Liver (tissue), 9 donors: ENCODE data around the gene PDP2. TPM values are rescaled to one million over a fixed set of nuclear protein-coding genes. Genes with fewer than 3 reads are reported as not detected.

Source experiments
- DNase-seq: peaks from one replicate; pipeline ENCODE4 v3.0.0-alpha.2; 2017; ENCODE audit warnings: low spot score
- H3K27ac ChIP-seq, 2 donors: one replicate each; pipeline ENCODE4 v1.7.0; 2013; ENCODE audit warnings: inconsistent platforms in 2 of 2, low read length in 2 of 2, control low read depth in 1 of 2, low read depth in 1 of 2, mild to moderate bottlenecking in 1 of 2
- H3K27me3 ChIP-seq, 4 donors: one replicate each; pipeline versions ENCODE4 v1.6.1 to v1.7.0; 2013; ENCODE audit warnings: low read length in 3 of 4, inconsistent platforms in 1 of 4, mild to moderate bottlenecking in 1 of 4, moderate library complexity in 1 of 4; ENCODE audit not compliant: control insufficient read depth in 4 of 4, insufficient read depth in 4 of 4
- H3K36me3 ChIP-seq, 4 donors: one replicate each; pipeline versions ENCODE4 v1.6.1 to v1.7.0; 2013; ENCODE audit warnings: low read length in 3 of 4, mild to moderate bottlenecking in 3 of 4, low read depth in 1 of 4, moderate library complexity in 1 of 4; ENCODE audit not compliant: control insufficient read depth in 4 of 4, insufficient read depth in 3 of 4
- H3K4me1 ChIP-seq, 4 donors: one replicate each; pipeline versions ENCODE4 v1.6.1 to v1.7.0; 2013; ENCODE audit warnings: low read length in 3 of 4, mild to moderate bottlenecking in 3 of 4, moderate library complexity in 1 of 4; ENCODE audit not compliant: control insufficient read depth in 4 of 4, insufficient read depth in 4 of 4
- H3K4me3 ChIP-seq, 3 donors: one replicate each; pipeline versions ENCODE4 v1.6.1 to v1.7.0; 2013; ENCODE audit warnings: low read length in 3 of 3, control low read depth in 1 of 3, low read depth in 1 of 3, mild to moderate bottlenecking in 1 of 3
- H3K9ac ChIP-seq, 2 donors: one replicate each; pipeline ENCODE4 v1.7.0; 2013; ENCODE audit warnings: low read length in 2 of 2, mild to moderate bottlenecking in 2 of 2, moderate library complexity in 2 of 2, control low read depth in 1 of 2, low read depth in 1 of 2
- H3K9me3 ChIP-seq, 4 donors: one replicate each; pipeline versions ENCODE4 v1.6.1 to v1.7.0; 2013; ENCODE audit warnings: low read length in 3 of 4; ENCODE audit not compliant: control insufficient read depth in 4 of 4
- EGR1 ChIP-seq, 2 donors: IDR thresholded peaks; 2 replicates each; pipeline ENCODE4 v1.6.1; 2016 to 2018; ENCODE audit warnings: antibody characterized with exemption in 2 of 2, low read depth in 2 of 2
- FOXA1 ChIP-seq: IDR thresholded peaks from 2 replicates; pipeline ENCODE4 v1.6.1; 2016; ENCODE audit warnings: antibody characterized with exemption
- FOXA2 ChIP-seq: IDR thresholded peaks from 2 replicates; pipeline ENCODE4 v1.6.1; 2016; ENCODE audit warnings: antibody characterized with exemption
- GABPA ChIP-seq, 2 donors: IDR thresholded peaks in 1 of 2; conservative IDR thresholded peaks in 1 of 2; 2 replicates each; pipeline ENCODE4 v1.6.1; 2016; ENCODE audit warnings: antibody characterized with exemption in 2 of 2, mild to moderate bottlenecking in 1 of 2, moderate library complexity in 1 of 2
- HNF4A ChIP-seq, 2 donors: conservative IDR thresholded peaks; 2 replicates each; pipeline ENCODE4 v1.6.1; 2016; ENCODE audit warnings: antibody characterized with exemption in 2 of 2, mild to moderate bottlenecking in 2 of 2
- HNF4G ChIP-seq: IDR thresholded peaks from 2 replicates; pipeline ENCODE4 v1.6.1; 2016; ENCODE audit warnings: antibody characterized with exemption
- JUND ChIP-seq, 2 donors: IDR thresholded peaks; 2 replicates each; pipeline ENCODE4 v1.6.1; 2016; ENCODE audit warnings: antibody characterized with exemption in 2 of 2
- NR2F2 ChIP-seq: IDR thresholded peaks from 2 replicates; pipeline ENCODE4 v1.6.1; 2016; ENCODE audit warnings: antibody characterized with exemption
- RAD21 ChIP-seq, 2 donors: IDR thresholded peaks; 2 replicates each; pipeline ENCODE4 v1.6.1; 2016; ENCODE audit warnings: antibody characterized with exemption in 2 of 2, mild to moderate bottlenecking in 2 of 2
- SP1 ChIP-seq: IDR thresholded peaks from 2 replicates; pipeline ENCODE4 v1.6.1; 2018; ENCODE audit warnings: antibody characterized with exemption, mild to moderate bottlenecking
- YY1 ChIP-seq: IDR thresholded peaks from 2 replicates; pipeline ENCODE4 v1.6.1; 2016; ENCODE audit warnings: antibody characterized with exemption, mild to moderate bottlenecking
- WGBS: extraction: QIAGEN DNeasy Blood & Tissue Kit; methylation state at CpG from one replicate; pipeline ENCODE4 v1.1.7; 2013; 5-methylcytosine and 5-hydroxymethylcytosine counted together
- polyA plus RNA-seq, 2 donors: library from polyadenylated mRNA; stranded (reverse) in 1 of 2; unstranded in 1 of 2; fragments of 200-250 nt in 1 of 2; fragments of >200 nt in 1 of 2; fragmentation: Nextera tagmentation in 1 of 2; extraction: Ambion mirVana in 1 of 2; gene quantifications; one replicate each; pipeline versions ENCODE4 v1.2.1 to v1.2.3, GENCODE V29; 2013 to 2015
- total RNA-seq, 2 donors: library from RNA; depleted of rRNA; stranded (reverse); fragments of >200 nt; gene quantifications; one replicate each; pipeline ENCODE4 v1.2.3, GENCODE V29; 2014
- TF ChIP-seq, protein P1 (sequence below): fragments of 150-350 bp; IDR thresholded peaks from 2 replicates; pipeline ENCODE4 v1.5.1; 2017; ENCODE audit warnings: improper control_type of control experiment, low read depth, low read length; ENCODE audit not compliant: missing input control
- TF ChIP-seq, protein P2 (sequence below): IDR thresholded peaks from 2 replicates; pipeline ENCODE4 v1.6.1; 2016; ENCODE audit warnings: antibody characterized with exemption, mild to moderate bottlenecking
- TF ChIP-seq, protein P3 (sequence below): IDR thresholded peaks from 2 replicates; pipeline ENCODE4 v1.6.1; 2016; ENCODE audit warnings: antibody characterized with exemption
- TF ChIP-seq, protein P4 (sequence below): IDR thresholded peaks from 2 replicates; pipeline ENCODE4 v1.6.1; 2016; ENCODE audit warnings: antibody characterized with exemption
- donor health status: healthy.
- donor health status: healthy.
- donor health status: healthy.
- donor health status: healthy.
- donor health status: healthy.

The PDP2 gene
- total and polyA plus RNA-seq, 4 donors = 2.3 to 9.4 (median 6.1) TPM

DNA sequence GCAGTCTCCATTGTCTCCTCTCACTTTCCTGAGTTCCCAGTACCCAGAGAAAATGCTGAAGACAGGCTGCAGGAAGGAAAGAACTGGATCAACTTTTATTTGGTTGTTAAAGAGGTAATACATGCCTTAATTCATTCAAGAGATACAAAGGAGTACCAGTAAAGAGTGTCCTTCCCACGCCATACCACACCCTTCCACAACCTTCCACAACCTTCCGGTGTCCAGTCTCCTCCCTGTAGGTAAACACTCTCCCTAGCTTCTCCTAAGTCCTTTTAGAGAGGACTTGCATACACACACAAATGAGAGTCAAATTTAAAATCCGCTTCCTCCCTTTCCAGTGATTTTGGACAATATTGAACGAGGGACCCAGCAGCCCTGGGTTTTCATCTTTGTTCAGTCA lies 38.9 kb upstream of the PDP2 start:
- Histone ChIP-seq H3K4me1 (peaks cover 5 to 9% (median 8%) of the 10 kb centered on the region in 4 donors), H3K27me3 (peaks cover 2 to 5% (median 4%) of the 10 kb centered on the region in 4 donors), H3K36me3 (no peaks in the 10 kb centered on the region), H3K27ac (no peak overlapping the region), H3K9ac (no peak overlapping the region), H3K9me3 (no peaks in the 10 kb centered on the region), H3K4me3 (no peak overlapping the region)
- DNase-seq = no peak
- WGBS = 87% methylated on average over 4 of the region's 4 CpGs
- TF ChIP-seq RAD21 (IDR thresholded peaks at IDR 0.05) (no peak), EGR1 (IDR thresholded peaks at IDR 0.05; ENCODE audit: low read depth in 2 of 2) (no peak), HNF4A (conservative IDR thresholded peaks at IDR 0.05) (no peak), FOXA1 (no peak), SP1 (no peak), JUND (IDR thresholded peaks at IDR 0.05) (no peak), NR2F2 (no peak), FOXA2 (no peak)
- TF ChIP-seq, protein P1, sequence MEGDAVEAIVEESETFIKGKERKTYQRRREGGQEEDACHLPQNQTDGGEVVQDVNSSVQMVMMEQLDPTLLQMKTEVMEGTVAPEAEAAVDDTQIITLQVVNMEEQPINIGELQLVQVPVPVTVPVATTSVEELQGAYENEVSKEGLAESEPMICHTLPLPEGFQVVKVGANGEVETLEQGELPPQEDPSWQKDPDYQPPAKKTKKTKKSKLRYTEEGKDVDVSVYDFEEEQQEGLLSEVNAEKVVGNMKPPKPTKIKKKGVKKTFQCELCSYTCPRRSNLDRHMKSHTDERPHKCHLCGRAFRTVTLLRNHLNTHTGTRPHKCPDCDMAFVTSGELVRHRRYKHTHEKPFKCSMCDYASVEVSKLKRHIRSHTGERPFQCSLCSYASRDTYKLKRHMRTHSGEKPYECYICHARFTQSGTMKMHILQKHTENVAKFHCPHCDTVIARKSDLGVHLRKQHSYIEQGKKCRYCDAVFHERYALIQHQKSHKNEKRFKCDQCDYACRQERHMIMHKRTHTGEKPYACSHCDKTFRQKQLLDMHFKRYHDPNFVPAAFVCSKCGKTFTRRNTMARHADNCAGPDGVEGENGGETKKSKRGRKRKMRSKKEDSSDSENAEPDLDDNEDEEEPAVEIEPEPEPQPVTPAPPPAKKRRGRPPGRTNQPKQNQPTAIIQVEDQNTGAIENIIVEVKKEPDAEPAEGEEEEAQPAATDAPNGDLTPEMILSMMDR = no peak
- TF ChIP-seq, protein P2, sequence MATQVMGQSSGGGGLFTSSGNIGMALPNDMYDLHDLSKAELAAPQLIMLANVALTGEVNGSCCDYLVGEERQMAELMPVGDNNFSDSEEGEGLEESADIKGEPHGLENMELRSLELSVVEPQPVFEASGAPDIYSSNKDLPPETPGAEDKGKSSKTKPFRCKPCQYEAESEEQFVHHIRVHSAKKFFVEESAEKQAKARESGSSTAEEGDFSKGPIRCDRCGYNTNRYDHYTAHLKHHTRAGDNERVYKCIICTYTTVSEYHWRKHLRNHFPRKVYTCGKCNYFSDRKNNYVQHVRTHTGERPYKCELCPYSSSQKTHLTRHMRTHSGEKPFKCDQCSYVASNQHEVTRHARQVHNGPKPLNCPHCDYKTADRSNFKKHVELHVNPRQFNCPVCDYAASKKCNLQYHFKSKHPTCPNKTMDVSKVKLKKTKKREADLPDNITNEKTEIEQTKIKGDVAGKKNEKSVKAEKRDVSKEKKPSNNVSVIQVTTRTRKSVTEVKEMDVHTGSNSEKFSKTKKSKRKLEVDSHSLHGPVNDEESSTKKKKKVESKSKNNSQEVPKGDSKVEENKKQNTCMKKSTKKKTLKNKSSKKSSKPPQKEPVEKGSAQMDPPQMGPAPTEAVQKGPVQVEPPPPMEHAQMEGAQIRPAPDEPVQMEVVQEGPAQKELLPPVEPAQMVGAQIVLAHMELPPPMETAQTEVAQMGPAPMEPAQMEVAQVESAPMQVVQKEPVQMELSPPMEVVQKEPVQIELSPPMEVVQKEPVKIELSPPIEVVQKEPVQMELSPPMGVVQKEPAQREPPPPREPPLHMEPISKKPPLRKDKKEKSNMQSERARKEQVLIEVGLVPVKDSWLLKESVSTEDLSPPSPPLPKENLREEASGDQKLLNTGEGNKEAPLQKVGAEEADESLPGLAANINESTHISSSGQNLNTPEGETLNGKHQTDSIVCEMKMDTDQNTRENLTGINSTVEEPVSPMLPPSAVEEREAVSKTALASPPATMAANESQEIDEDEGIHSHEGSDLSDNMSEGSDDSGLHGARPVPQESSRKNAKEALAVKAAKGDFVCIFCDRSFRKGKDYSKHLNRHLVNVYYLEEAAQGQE = no peak
- TF ChIP-seq, protein P3, sequence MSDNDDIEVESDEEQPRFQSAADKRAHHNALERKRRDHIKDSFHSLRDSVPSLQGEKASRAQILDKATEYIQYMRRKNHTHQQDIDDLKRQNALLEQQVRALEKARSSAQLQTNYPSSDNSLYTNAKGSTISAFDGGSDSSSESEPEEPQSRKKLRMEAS = no peak

DNA sequence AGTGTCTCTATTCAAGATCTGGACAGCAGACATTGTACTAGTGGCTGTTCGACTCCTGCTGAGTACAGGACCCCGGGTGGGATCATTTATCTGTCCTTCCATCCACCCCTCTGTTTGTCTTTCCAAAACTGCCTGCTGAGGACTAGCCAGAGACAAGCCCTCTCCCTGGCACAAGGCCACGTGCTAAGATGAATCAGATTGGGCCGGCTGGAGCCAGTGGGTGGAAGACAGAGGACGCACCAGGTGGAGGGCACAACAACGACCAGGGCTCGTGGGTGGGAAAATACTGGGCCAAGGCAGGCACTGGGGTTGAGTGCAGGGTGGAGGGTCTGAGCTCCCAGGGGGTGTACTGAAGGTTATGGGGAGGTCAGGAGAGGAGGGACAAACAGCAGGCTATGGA lies 37.5 kb upstream of the PDP2 start:
- H3K36me3 ChIP-seq = no peaks in the 10 kb centered on the region
- WGBS = 86% methylated on average over 7 of the region's 7 CpGs

More for the DNA sequence above, 37.5 kb upstream of the PDP2 start:
- H3K27ac ChIP-seq = no peak overlapping the region
- TF ChIP-seq RAD21 (IDR thresholded peaks at IDR 0.05) (no peak), YY1 (no peak), FOXA1 (no peak), GABPA (IDR thresholded peaks at IDR 0.05 in 1 of 2, conservative IDR thresholded peaks at IDR 0.05 in 1 of 2) (no peak), EGR1 (IDR thresholded peaks at IDR 0.05; ENCODE audit: low read depth in 2 of 2) (no peak), HNF4A (conservative IDR thresholded peaks at IDR 0.05) (no peak), HNF4G (no peak)
- TF ChIP-seq, protein P1 = no peak
- TF ChIP-seq, protein P3 = no peak
- TF ChIP-seq, protein P4, sequence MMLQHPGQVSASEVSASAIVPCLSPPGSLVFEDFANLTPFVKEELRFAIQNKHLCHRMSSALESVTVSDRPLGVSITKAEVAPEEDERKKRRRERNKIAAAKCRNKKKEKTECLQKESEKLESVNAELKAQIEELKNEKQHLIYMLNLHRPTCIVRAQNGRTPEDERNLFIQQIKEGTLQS = no peak
- no peaks in the 10 kb centered on the region for H3K9me3 ChIP-seq
- no peak overlapping the region for H3K4me3 ChIP-seq
- H3K9ac ChIP-seq = no peak overlapping the region
- no peak for DNase-seq
- peaks cover 2 to 5% (median 4%) of the 10 kb centered on the region in 4 donors for H3K27me3 ChIP-seq
- peaks cover 5 to 9% (median 8%) of the 10 kb centered on the region in 4 donors for H3K4me1 ChIP-seq
